ENCODE results near the gene CR2.

GRCh38 chr1:207455183-207455754, 1.1 kb downstream of the CR2 start:
- no peak for TF ChIP-seq ZNF70 (CRISPR knock-in tag; IDR thresholded peaks at IDR 0.05)
- no peak for TF ChIP-seq CSDC2 (CRISPR knock-in tag; IDR thresholded peaks at IDR 0.05)
- no peak for TF ChIP-seq ZNF565 (CRISPR knock-in tag; conservative IDR thresholded peaks at IDR 0.05; ENCODE audit: low read depth)
- no peak for TF ChIP-seq POU6F1 (CRISPR knock-in tag; IDR thresholded peaks at IDR 0.05; ENCODE audit: borderline replicate concordance, low read depth)
- TF ChIP-seq BACH2 (CRISPR knock-in tag; IDR thresholded peaks at IDR 0.05; ENCODE audit: borderline replicate concordance), result no peak
- TF ChIP-seq ZFP3 (CRISPR knock-in tag; IDR thresholded peaks at IDR 0.05), result no peak
- TF ChIP-seq CSRNP3 (CRISPR knock-in tag; IDR thresholded peaks at IDR 0.05), result no peak
- TF ChIP-seq ARNTL (CRISPR knock-in tag; IDR thresholded peaks at IDR 0.05; ENCODE audit: borderline replicate concordance, low read depth), result no peak
- TF ChIP-seq ZC3H10 (CRISPR knock-in tag; IDR thresholded peaks at IDR 0.05), result no peak
